ENCODE results near the gene CTDNEP1. TPM values are rescaled to one million over a fixed set of nuclear protein-coding genes. Genes with fewer than 3 reads are reported as not detected.

Gene CTDNEP1
- 209 to 247 TPM (median 236 TPM) in 5 replicates for total RNA-seq (2022; extraction: Qiagen RNA extraction; ENCODE audit: low read depth)

GRCh38 chr17:7251661-7252175 lies at the start of gene CTDNEP1:
TSS of gene CTDNEP1 (minus strand) at chr17:7251734. CDS start at chr17:7251296, 438 bp downstream.

GRCh38 chr17:7294614-7295153 lies 43.1 kb upstream of the CTDNEP1 start, which contains the start of gene YBX2:
TSS of gene YBX2 (minus strand) at chr17:7294639. CDS start at chr17:7294500, 139 bp downstream.

GRCh38 chr17:7281074-7281952 lies 29.8 kb upstream of the CTDNEP1 start, which contains the start of gene SLC2A4:
TSS of gene SLC2A4 (plus strand) at chr17:7281718. CDS start at chr17:7281935, 217 bp downstream.

GRCh38 chr17:7262192-7262934 lies 10.8 kb upstream of the CTDNEP1 start, which contains the start of gene CLDN7:
TSS of gene CLDN7 (minus strand) at chr17:7262478. CDS start at chr17:7262043, 435 bp downstream.

GRCh38 chr17:7252176-7253043 lies 876 bp upstream of the CTDNEP1 start, which contains the start of gene ELP5:
TSS of gene ELP5 (plus strand) at chr17:7252215. CDS start at chr17:7252551, 336 bp downstream.

GRCh38 chr17:7241783-7242716 lies 9.5 kb downstream of the CTDNEP1 start, which contains the start of gene GABARAP:
TSS of gene GABARAP (minus strand) at chr17:7242449. CDS start at chr17:7242330, 119 bp downstream.

GRCh38 chr17:7239091-7240027 lies 12.2 kb downstream of the CTDNEP1 start, which contains the start of gene PHF23:
TSS of gene PHF23 (minus strand) at chr17:7239457. CDS start at chr17:7239279, 178 bp downstream.

GRCh38 chr17:7234083-7234951 lies 17.2 kb downstream of the CTDNEP1 start, which contains the start of gene DVL2:
TSS of gene DVL2 (minus strand) at chr17:7234517. CDS start at chr17:7234262, 255 bp downstream.

GRCh38 chr17:7219812-7220592 lies 31.5 kb downstream of the CTDNEP1 start, which contains the start of the genes ACADVL and DLG4:
TSS of gene ACADVL (plus strand) at chr17:7219938. CDS start at chr17:7219985, 47 bp downstream.
TSS of gene DLG4 (minus strand) at chr17:7219836.

Other genes with a start within 250 kb of the CTDNEP1 start
- gene RNASEK, start 239.1 kb downstream of the CTDNEP1 start, total RNA-seq (2022; extraction: Qiagen RNA extraction; ENCODE audit: low read depth) = 431 to 509 TPM (median 449 TPM) in 5 replicates
- not detected in 5 replicates for gene BCL6B, start 228.7 kb downstream of the CTDNEP1 start, total RNA-seq (2022; extraction: Qiagen RNA extraction; ENCODE audit: low read depth)
- 6.9 to 9.1 TPM (median 8.2 TPM) in 5 replicates for gene SLC16A13, start 215.7 kb downstream of the CTDNEP1 start, total RNA-seq (2022; extraction: Qiagen RNA extraction; ENCODE audit: low read depth)
- not detected in 5 replicates for gene SLC16A11, start 207.6 kb downstream of the CTDNEP1 start, total RNA-seq (2022; extraction: Qiagen RNA extraction; ENCODE audit: low read depth)
- gene CLEC10A, start 171.5 kb downstream of the CTDNEP1 start, total RNA-seq (2022; extraction: Qiagen RNA extraction; ENCODE audit: low read depth) = not detected in 5 replicates
- 0.10 to 0.35 TPM in 2 of 5 replicates, not detected in the others for gene ASGR2, start 136.9 kb downstream of the CTDNEP1 start, total RNA-seq (2022; extraction: Qiagen RNA extraction; ENCODE audit: low read depth)
- gene ASGR1, start 72.4 kb downstream of the CTDNEP1 start, total RNA-seq (2022; extraction: Qiagen RNA extraction; ENCODE audit: low read depth) = 0.78 to 1.4 TPM (median 0.87 TPM) in 5 replicates
- 4.8 to 8.2 TPM (median 6.7 TPM) in 5 replicates for gene DLG4, start 31.9 kb downstream of the CTDNEP1 start, total RNA-seq (2022; extraction: Qiagen RNA extraction; ENCODE audit: low read depth)
- 328 to 426 TPM (median 419 TPM) in 5 replicates for gene ACADVL, start 31.8 kb downstream of the CTDNEP1 start, total RNA-seq (2022; extraction: Qiagen RNA extraction; ENCODE audit: low read depth)
- 31.8 to 38.4 TPM (median 37.3 TPM) in 5 replicates for gene DVL2, start 17.2 kb downstream of the CTDNEP1 start, total RNA-seq (2022; extraction: Qiagen RNA extraction; ENCODE audit: low read depth)
- gene PHF23, start 12.3 kb downstream of the CTDNEP1 start, total RNA-seq (2022; extraction: Qiagen RNA extraction; ENCODE audit: low read depth) = 80.8 to 113 TPM (median 94.7 TPM) in 5 replicates
- 629 to 795 TPM (median 688 TPM) in 5 replicates for gene GABARAP, start 9.3 kb downstream of the CTDNEP1 start, total RNA-seq (2022; extraction: Qiagen RNA extraction; ENCODE audit: low read depth)
- 124 to 134 TPM (median 126 TPM) in 5 replicates for gene ELP5, start 481 bp upstream of the CTDNEP1 start, total RNA-seq (2022; extraction: Qiagen RNA extraction; ENCODE audit: low read depth)
- gene CLDN7, start 10.7 kb upstream of the CTDNEP1 start, total RNA-seq (2022; extraction: Qiagen RNA extraction; ENCODE audit: low read depth) = 1.7 to 2.5 TPM (median 2.1 TPM) in 5 replicates
- 0.17 to 0.64 TPM (median 0.45 TPM) in 5 replicates for gene SLC2A4, start 30.0 kb upstream of the CTDNEP1 start, total RNA-seq (2022; extraction: Qiagen RNA extraction; ENCODE audit: low read depth)
- gene YBX2, start 42.9 kb upstream of the CTDNEP1 start, total RNA-seq (2022; extraction: Qiagen RNA extraction; ENCODE audit: low read depth) = 0.22 to 0.91 TPM (median 0.52 TPM) in 5 replicates
- 1,622 to 1,789 TPM (median 1,677 TPM) in 5 replicates for gene EIF5A, start 55.9 kb upstream of the CTDNEP1 start, total RNA-seq (2022; extraction: Qiagen RNA extraction; ENCODE audit: low read depth)
- gene GPS2, start 63.6 kb upstream of the CTDNEP1 start, total RNA-seq (2022; extraction: Qiagen RNA extraction; ENCODE audit: low read depth) = 84.7 to 101 TPM (median 95.3 TPM) in 5 replicates
- 25.3 to 31.6 TPM (median 30.1 TPM) in 5 replicates for gene NEURL4, start 77.6 kb upstream of the CTDNEP1 start, total RNA-seq (2022; extraction: Qiagen RNA extraction; ENCODE audit: low read depth)
- gene ACAP1, start 84.8 kb upstream of the CTDNEP1 start, total RNA-seq (2022; extraction: Qiagen RNA extraction; ENCODE audit: low read depth) = 1.7 to 5.4 TPM (median 3.1 TPM) in 5 replicates
- gene KCTD11, start 100.4 kb upstream of the CTDNEP1 start, total RNA-seq (2022; extraction: Qiagen RNA extraction; ENCODE audit: low read depth) = 9.4 to 13.4 TPM (median 10.7 TPM) in 5 replicates
- not detected in 5 replicates for gene TMEM95, start 103.4 kb upstream of the CTDNEP1 start, total RNA-seq (2022; extraction: Qiagen RNA extraction; ENCODE audit: low read depth)
- 1.4 to 2.0 TPM (median 1.5 TPM) in 5 replicates for gene TNK1, start 129.4 kb upstream of the CTDNEP1 start, total RNA-seq (2022; extraction: Qiagen RNA extraction; ENCODE audit: low read depth)
- gene PLSCR3, start 142.8 kb upstream of the CTDNEP1 start, total RNA-seq (2022; extraction: Qiagen RNA extraction; ENCODE audit: low read depth) = 38.1 to 44.3 TPM (median 41.3 TPM) in 5 replicates
- 202 to 227 TPM (median 216 TPM) in 5 replicates for gene TMEM256, start 152.4 kb upstream of the CTDNEP1 start, total RNA-seq (2022; extraction: Qiagen RNA extraction; ENCODE audit: low read depth)
- gene NLGN2, start 156.1 kb upstream of the CTDNEP1 start, total RNA-seq (2022; extraction: Qiagen RNA extraction; ENCODE audit: low read depth) = 13.2 to 18.5 TPM (median 17.1 TPM) in 5 replicates
- 0.14 TPM in 1 of 5 replicates, not detected in the others for gene SPEM1, start 168.6 kb upstream of the CTDNEP1 start, total RNA-seq (2022; extraction: Qiagen RNA extraction; ENCODE audit: low read depth)
- 0.14 TPM in 1 of 5 replicates, not detected in the others for gene SPEM2, start 173.9 kb upstream of the CTDNEP1 start, total RNA-seq (2022; extraction: Qiagen RNA extraction; ENCODE audit: low read depth)
- not detected in 5 replicates for gene SPEM3, start 177.1 kb upstream of the CTDNEP1 start, total RNA-seq (2022; extraction: Qiagen RNA extraction; ENCODE audit: low read depth)
- gene TMEM102, start 183.7 kb upstream of the CTDNEP1 start, total RNA-seq (2022; extraction: Qiagen RNA extraction; ENCODE audit: low read depth) = 10.2 to 13.7 TPM (median 12.1 TPM) in 5 replicates
- gene FGF11, start 187.8 kb upstream of the CTDNEP1 start, total RNA-seq (2022; extraction: Qiagen RNA extraction; ENCODE audit: low read depth) = 0.43 to 1.3 TPM (median 1.1 TPM) in 5 replicates
- gene CHRNB1, start 193.3 kb upstream of the CTDNEP1 start, total RNA-seq (2022; extraction: Qiagen RNA extraction; ENCODE audit: low read depth) = 7.3 to 11.0 TPM (median 9.1 TPM) in 5 replicates
- 18.5 to 23.4 TPM (median 22.7 TPM) in 5 replicates for gene ZBTB4, start 227.9 kb upstream of the CTDNEP1 start, total RNA-seq (2022; extraction: Qiagen RNA extraction; ENCODE audit: low read depth)
- not detected in 5 replicates for gene SLC35G6, start 229.7 kb upstream of the CTDNEP1 start, total RNA-seq (2022; extraction: Qiagen RNA extraction; ENCODE audit: low read depth)
- 63.4 to 76.8 TPM (median 71.8 TPM) in 5 replicates for gene POLR2A, start 232.6 kb upstream of the CTDNEP1 start, total RNA-seq (2022; extraction: Qiagen RNA extraction; ENCODE audit: low read depth)

Data from A549 treated with GW870086 at 1 μM for 4 hours (cell line).